DND-41 (cell line): ENCODE data around the gene C2CD3.

Experiments
- CTCF ChIP-seq: IDR thresholded peaks from 2 replicates; pipeline ENCODE4 v1.5.1; 2012; ENCODE audit warnings: borderline replicate concordance, low read length, moderate library complexity, mild to moderate bottlenecking; ENCODE audit not compliant: poor library complexity, severe bottlenecking; ENCODE audit errors: extremely low read depth
- EZH2 ChIP-seq: IDR thresholded peaks from 3 replicates; pipeline ENCODE4 v1.6.1; 2012; ENCODE audit warnings: borderline replicate concordance, low read depth, mild to moderate bottlenecking, moderate library complexity, low read length, inconsistent platforms; ENCODE audit not compliant: severe bottlenecking

GRCh38 chr11:74044538-74044937 lies 126.3 kb downstream of the C2CD3 start:
- TF ChIP-seq EZH2 (no peak), CTCF (no peak)
